Measurements from ENCODE around the gene ATP13A1. TPM values are rescaled to one million over a fixed set of nuclear protein-coding genes. Genes with fewer than 3 reads are reported as not detected.

The ATP13A1 gene
- total RNA-seq, 1 experiment from 2014 or later, result 73.7 TPM

- ChIA-PET RAD21 (ENCODE audit: low non-redundant PET in 1 of 2, low total read pairs in 2 of 2, uncharacterized antibody in 2 of 2, unreplicated experiment in 2 of 2) (interaction anchor here in 1 of 2 experiments (0.7 kb wide), 2 partner anchors 63 to 77 kb away, joined by 3 read pairs; no protein-coding TSS in a partner anchor), CTCF (interaction anchor here (0.6 to 0.7 kb wide), 2 partner anchors 15 to 98 kb away, joined by 3 to 6 read pairs; no protein-coding TSS in a partner anchor), POLR2A (interaction anchor here (0.9 kb wide), 1 partner anchor 26 kb away, joined by 3 read pairs; no protein-coding TSS in a partner anchor)
- H3K27ac ChIP-seq (ENCODE audit: low read depth, low read length), result peak overlapping the region; percentile 96
- peak overlapping the region; percentile 67 to 76 for H3K4me3 ChIP-seq (replicated peaks in 1 of 2; ENCODE audit: low read depth in 1 of 2, low read length in 2 of 2)
- no peak overlapping the region for H2AFZ ChIP-seq (ENCODE audit: low read depth, low read length, poor library complexity, severe bottlenecking)
- intact Hi-C loops (cut with micrococcal nuclease), result no loop called here
- H3K9me3 ChIP-seq (ENCODE audit: control insufficient read depth in 1 of 2, insufficient read depth in 1 of 2, low read depth in 1 of 2, low read length in 2 of 2), result no peaks in the 10 kb centered on the region
- DNase-seq (ENCODE audit: low read depth, low spot score) (peak; percentile 61), ATAC-seq (peak; percentile 62)
- no peaks in the 10 kb centered on the region for H3K9me2 ChIP-seq (ENCODE audit: insufficient read depth)
- H3K79me2 ChIP-seq (ENCODE audit: insufficient read depth, low read length), result peaks cover 10% of the 10 kb centered on the region; the same call in 1 of the 2 replicates
- TF ChIP-seq CEBPB (IDR thresholded peaks at IDR 0.05; ENCODE audit: low read depth) (peak; percentile 88), ZNF274 (IDR thresholded peaks at IDR 0.05; ENCODE audit: low read depth, low read length) (no peak), RAD21 (IDR thresholded peaks at IDR 0.05; ENCODE audit: low read depth) (no peak), CTCF (IDR thresholded peaks at IDR 0.05 in 2 of 3, conservative IDR thresholded peaks at IDR 0.05 in 1 of 3; ENCODE audit: borderline replicate concordance in 1 of 3, insufficient read depth in 1 of 3, low read depth in 2 of 3, low read length in 2 of 3) (no peak), MAX (IDR thresholded peaks at IDR 0.05) (0 out of 2 replicates have a peak, but pooled peaks have one; percentile 38), POLR2AphosphoS5 (IDR thresholded peaks at IDR 0.05; ENCODE audit: low read depth, low read length) (peak; percentile 20; the same call in 1 of the 2 replicates), JUND (IDR thresholded peaks at IDR 0.05) (peak; percentile 29; the same call in 1 of the 2 replicates), ZFX (IDR thresholded peaks at IDR 0.05) (peak; percentile 8; the same call in 1 of the 2 replicates), ATF3 (IDR thresholded peaks at IDR 0.05) (peak; percentile 92; the same call in 1 of the 2 replicates)
- H4K20me1 ChIP-seq (ENCODE audit: insufficient read depth), result no peaks in the 10 kb centered on the region
- peaks cover 4 to 22% of the 10 kb centered on the region in 2 experiments for H3K4me1 ChIP-seq (ENCODE audit: control insufficient read depth in 1 of 2, insufficient read depth in 2 of 2, low read length in 2 of 2)
- H3K36me3 ChIP-seq (ENCODE audit: control insufficient read depth in 1 of 2, insufficient read depth in 2 of 2, low read length in 2 of 2), result peaks cover 2 to 5% of the 10 kb centered on the region in 2 experiments; a peak in 2 of 4 replicates
- no peaks in the 10 kb centered on the region for H3K27me3 ChIP-seq (ENCODE audit: insufficient read depth, low read length)
- no TSS peak for BruUV-seq (replicated peaks)
- peak overlapping the region; percentile 92 for H3K9ac ChIP-seq (ENCODE audit: low read length)
- H3K4me2 ChIP-seq (ENCODE audit: low read length), result peak overlapping the region; percentile 97
Observed at GRCh38 chr19:19628501-19629134, 34.9 kb downstream of the ATP13A1 start.

All from HCT116 (cell line).